ENCODE data around the gene EDC3. TPM values are rescaled to one million over a fixed set of nuclear protein-coding genes. Genes with fewer than 3 reads are reported as not detected.

The EDC3 gene
- total RNA-seq, 4 donors from 2014 or later = 10.5 to 20.4 (median 15.0) TPM

- TF ChIP-seq, protein P1, sequence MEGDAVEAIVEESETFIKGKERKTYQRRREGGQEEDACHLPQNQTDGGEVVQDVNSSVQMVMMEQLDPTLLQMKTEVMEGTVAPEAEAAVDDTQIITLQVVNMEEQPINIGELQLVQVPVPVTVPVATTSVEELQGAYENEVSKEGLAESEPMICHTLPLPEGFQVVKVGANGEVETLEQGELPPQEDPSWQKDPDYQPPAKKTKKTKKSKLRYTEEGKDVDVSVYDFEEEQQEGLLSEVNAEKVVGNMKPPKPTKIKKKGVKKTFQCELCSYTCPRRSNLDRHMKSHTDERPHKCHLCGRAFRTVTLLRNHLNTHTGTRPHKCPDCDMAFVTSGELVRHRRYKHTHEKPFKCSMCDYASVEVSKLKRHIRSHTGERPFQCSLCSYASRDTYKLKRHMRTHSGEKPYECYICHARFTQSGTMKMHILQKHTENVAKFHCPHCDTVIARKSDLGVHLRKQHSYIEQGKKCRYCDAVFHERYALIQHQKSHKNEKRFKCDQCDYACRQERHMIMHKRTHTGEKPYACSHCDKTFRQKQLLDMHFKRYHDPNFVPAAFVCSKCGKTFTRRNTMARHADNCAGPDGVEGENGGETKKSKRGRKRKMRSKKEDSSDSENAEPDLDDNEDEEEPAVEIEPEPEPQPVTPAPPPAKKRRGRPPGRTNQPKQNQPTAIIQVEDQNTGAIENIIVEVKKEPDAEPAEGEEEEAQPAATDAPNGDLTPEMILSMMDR (IDR thresholded peaks at IDR 0.05; ENCODE audit: low read depth) = no peak
Observed at GRCh38 chr15:74603026-74603788, 92.6 kb downstream of the EDC3 start.

- TF ChIP-seq, protein P1 (IDR thresholded peaks at IDR 0.05; ENCODE audit: low read depth) = no peak
Observed at GRCh38 chr15:74599156-74599555, 96.7 kb downstream of the EDC3 start.

- TF ChIP-seq, protein P1 (IDR thresholded peaks at IDR 0.05; ENCODE audit: low read depth) = no peak
Observed at GRCh38 chr15:74598126-74598842, 97.5 kb downstream of the EDC3 start.

- TF ChIP-seq, protein P1 (IDR thresholded peaks at IDR 0.05; ENCODE audit: low read depth) = no peak
Observed at GRCh38 chr15:74595271-74595670, 100.6 kb downstream of the EDC3 start.

GRCh38 chr15:74594455-74594854 is 101.4 kb downstream of the EDC3 start:
- TF ChIP-seq, protein P1 (IDR thresholded peaks at IDR 0.05; ENCODE audit: low read depth) = no peak

DNA sequence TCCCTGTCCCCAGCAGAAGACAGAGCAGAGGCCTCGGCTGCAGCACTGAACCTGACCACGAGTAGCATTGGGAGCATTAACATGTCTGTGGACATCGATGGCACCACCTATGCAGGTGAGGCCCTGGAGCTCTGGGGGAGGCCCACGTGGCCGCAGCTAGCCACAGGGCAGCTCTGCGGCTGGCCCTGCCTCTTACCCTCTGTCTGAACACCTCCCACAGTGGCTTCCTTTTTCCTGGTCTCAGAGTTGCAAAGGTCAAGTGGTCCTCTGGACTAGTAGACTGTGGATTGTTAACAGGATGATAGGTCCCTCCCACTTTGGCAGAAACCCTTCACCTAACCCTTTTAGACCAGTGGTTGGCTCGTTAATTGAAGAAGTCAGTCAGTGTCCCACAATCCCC is 102.7 kb downstream of the EDC3 start:
- TF ChIP-seq, protein P1 (IDR thresholded peaks at IDR 0.05; ENCODE audit: low read depth) = no peak

- TF ChIP-seq, protein P1 (IDR thresholded peaks at IDR 0.05; ENCODE audit: low read depth) = no peak
Observed at GRCh38 chr15:74592222-74592621, 103.6 kb downstream of the EDC3 start.
